ENCODE data around the gene ANKRD16. TPM values are rescaled to one million over a fixed set of nuclear protein-coding genes. Genes with fewer than 3 reads are reported as not detected.

The ANKRD16 gene
- 7.9 to 10.5 TPM (median 9.9 TPM) in 5 replicates for total RNA-seq (2022; extraction: Qiagen RNA extraction)

DNA sequence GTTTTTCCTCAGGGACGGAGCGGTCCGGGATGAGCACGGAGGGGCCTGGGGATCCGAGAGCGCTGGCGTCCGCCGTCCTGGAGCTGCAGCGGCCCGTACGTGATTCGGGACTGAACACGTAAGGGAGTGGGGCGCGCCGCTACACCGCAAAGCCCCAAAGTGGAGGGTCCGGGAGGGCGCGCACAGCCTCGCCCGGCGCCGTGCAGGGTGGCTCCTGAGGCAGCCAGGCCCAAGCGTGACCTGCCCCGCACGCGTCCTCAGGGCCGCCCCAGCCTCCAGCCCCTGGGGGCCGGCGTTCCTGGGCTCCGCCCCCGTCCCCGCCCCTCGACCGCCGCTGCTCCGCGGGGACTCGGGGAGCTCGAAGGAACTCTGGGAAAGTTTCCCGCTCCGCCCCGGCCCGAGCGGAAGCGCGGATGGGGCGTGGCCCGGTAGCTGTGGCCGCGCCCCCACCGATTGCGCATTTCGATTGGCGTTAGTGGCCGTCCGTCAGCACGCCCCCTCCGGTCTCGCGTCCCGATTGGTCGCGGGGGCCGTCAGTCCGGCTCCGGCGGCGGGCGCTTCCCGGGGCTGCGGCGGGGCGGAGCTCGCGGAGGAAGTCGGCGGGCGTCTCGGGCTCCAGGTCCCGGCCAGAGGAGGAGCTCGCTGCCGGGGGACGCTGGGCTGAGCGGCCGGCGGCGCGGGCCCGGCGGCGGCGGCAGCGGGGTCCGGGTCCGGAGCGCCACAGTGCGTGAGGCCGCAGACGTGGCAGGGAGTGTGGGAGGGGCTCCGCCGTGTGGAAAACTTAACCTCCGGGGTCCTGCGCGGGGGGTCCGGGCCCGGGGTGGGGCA lies at the start of gene ANKRD16, which contains the start of gene FBH1:
Gene ANKRD16 (minus strand): TSS at position 270 of the 828 bp plus-strand sequence. CDS start 539 bp downstream, outside the sequence.
Gene FBH1 (plus strand): TSS at position 620 of the 828 bp plus-strand sequence. CDS start 103 bp downstream, at position 723.

DNA sequence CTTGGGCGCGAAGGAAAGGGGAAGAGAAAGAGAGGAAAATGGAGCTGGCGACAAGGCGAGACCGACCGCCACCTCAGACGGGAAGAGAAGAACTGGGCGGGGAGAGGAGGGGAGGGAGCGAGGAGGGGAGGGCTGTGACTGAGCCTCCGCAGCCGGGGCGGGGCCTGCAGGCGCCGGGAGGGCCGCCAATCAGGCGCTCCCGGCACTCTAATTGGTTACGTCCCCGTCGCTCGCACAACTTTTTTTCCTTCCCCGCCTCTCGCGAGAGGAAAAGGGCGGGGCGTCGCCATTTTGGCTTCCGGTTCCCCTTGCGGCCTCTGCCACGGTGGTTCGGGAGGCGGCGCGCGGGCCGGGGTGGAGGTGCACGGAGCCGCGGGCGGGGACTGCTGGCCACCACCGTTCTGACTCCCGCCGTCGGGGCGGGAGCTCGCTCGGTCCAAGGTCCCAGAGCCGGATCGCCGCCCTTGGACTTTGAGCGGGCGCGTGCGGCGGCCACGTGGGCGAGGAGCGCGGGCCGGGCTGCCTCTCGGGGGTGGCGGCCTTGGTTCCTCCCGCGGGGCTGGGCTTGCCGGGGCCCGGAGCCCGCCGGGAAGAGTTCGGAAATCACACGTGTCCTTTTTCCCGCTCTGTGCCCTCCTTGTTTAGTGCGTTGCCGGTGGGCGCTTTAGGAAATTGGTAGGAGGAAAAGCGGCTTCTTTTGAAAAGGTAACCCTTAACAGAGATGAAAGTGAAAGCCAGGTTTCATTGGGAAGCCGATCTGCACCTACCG lies 76.2 kb downstream of the ANKRD16 start, which contains the start of gene GDI2:
Gene GDI2 (minus strand): TSS at position 94 of the 769 bp plus-strand sequence. CDS start 176 bp downstream, outside the sequence.

Other genes starting within 250 kb of the ANKRD16 start
- gene ASB13, start 223.3 kb downstream of the ANKRD16 start, total RNA-seq (2022; extraction: Qiagen RNA extraction): 20.7 to 24.6 TPM (median 22.9 TPM) in 5 replicates
- 25.5 to 45.0 TPM (median 40.5 TPM) in 5 replicates for gene TASOR2, start 205.1 kb downstream of the ANKRD16 start, total RNA-seq (2022; extraction: Qiagen RNA extraction)
- gene GDI2, start 76.5 kb downstream of the ANKRD16 start, total RNA-seq (2022; extraction: Qiagen RNA extraction): 230 to 258 TPM (median 237 TPM) in 5 replicates
- 33.6 to 40.3 TPM (median 35.9 TPM) in 5 replicates for gene FBH1, start 350 bp upstream of the ANKRD16 start, total RNA-seq (2022; extraction: Qiagen RNA extraction)
- gene IL15RA, start 87.7 kb upstream of the ANKRD16 start, total RNA-seq (2022; extraction: Qiagen RNA extraction): 1.7 to 2.8 TPM (median 2.2 TPM) in 5 replicates
- not detected in 5 replicates for gene IL2RA, start 172.5 kb upstream of the ANKRD16 start, total RNA-seq (2022; extraction: Qiagen RNA extraction)
- 108 to 125 TPM (median 122 TPM) in 5 replicates for gene RBM17, start 199.1 kb upstream of the ANKRD16 start, total RNA-seq (2022; extraction: Qiagen RNA extraction)

Data from A549 treated with dexamethasone at 1 μM for 4 hours (cell line).